Neural cell (in vitro differentiated cells): Measurements from ENCODE around the gene DUSP22.

Experiments used
- CTCF ChIP-seq: fragments of 450-650 bp; IDR thresholded peaks from 2 replicates; pipeline ENCODE4 v1.5.1; 2014; ENCODE audit warnings: antibody characterized with exemption, mild to moderate bottlenecking, moderate library complexity; ENCODE audit not compliant: poor library complexity, severe bottlenecking
- EP300 ChIP-seq: fragments of 450-650 bp; conservative IDR thresholded peaks from 2 replicates; pipeline ENCODE4 v1.6.1; 2014; ENCODE audit warnings: antibody characterized with exemption, mild to moderate bottlenecking, moderate library complexity; ENCODE audit not compliant: poor library complexity, severe bottlenecking
- EZH2 ChIP-seq: fragments of 200-600, 300-800 bp; shearing (Covaris generic), sonication (generic); IDR thresholded peaks from 2 replicates; pipeline ENCODE4 v1.6.1; 2014; ENCODE audit warnings: antibody characterized with exemption, low read length, borderline replicate concordance, mild to moderate bottlenecking; ENCODE audit not compliant: insufficient read depth, poor library complexity, severe bottlenecking
- MXI1 ChIP-seq: fragments of 450-650 bp; conservative IDR thresholded peaks from 2 replicates; pipeline ENCODE4 v1.6.1; 2014; ENCODE audit warnings: antibody characterized with exemption, mild to moderate bottlenecking; ENCODE audit not compliant: poor library complexity, severe bottlenecking
- POLR2AphosphoS5 ChIP-seq: IDR thresholded peaks from 2 replicates; pipeline ENCODE4 v1.6.1; 2012
- RAD21 ChIP-seq: fragments of 450-650 bp; conservative IDR thresholded peaks from 2 replicates; pipeline ENCODE4 v1.6.1; 2014; ENCODE audit warnings: antibody characterized with exemption, mild to moderate bottlenecking, moderate library complexity
- REST ChIP-seq: IDR thresholded peaks from 2 replicates; pipeline ENCODE4 v1.6.1; 2012; ENCODE audit warnings: borderline replicate concordance

GRCh38 chr6:390914-391558 is 98.7 kb downstream of the DUSP22 start:
- TF ChIP-seq POLR2AphosphoS5 (no peak), CTCF (no peak), EZH2 (no peak), REST (no peak), EP300 (no peak), RAD21 (no peak), MXI1 (no peak)
